GM10266 (cell line): ENCODE measurements around the gene RARA.
A peak's percentile ranks its signal among the peaks of the same experiment; 100 is the strongest.

Experiments used
- DNase-seq: peaks from one replicate; pipeline ENCODE4 v3.0.0; 2012; ENCODE audit errors: extremely low spot score
- TF ChIP-seq, protein P1 (sequence below): IDR thresholded peaks from 2 replicates; pipeline ENCODE4 v1.5.1; 2012; ENCODE audit warnings: mild to moderate bottlenecking, low read depth; ENCODE audit not compliant: control insufficient read depth, insufficient read depth; ENCODE audit errors: missing control alignments

Gene RARA

DNA sequence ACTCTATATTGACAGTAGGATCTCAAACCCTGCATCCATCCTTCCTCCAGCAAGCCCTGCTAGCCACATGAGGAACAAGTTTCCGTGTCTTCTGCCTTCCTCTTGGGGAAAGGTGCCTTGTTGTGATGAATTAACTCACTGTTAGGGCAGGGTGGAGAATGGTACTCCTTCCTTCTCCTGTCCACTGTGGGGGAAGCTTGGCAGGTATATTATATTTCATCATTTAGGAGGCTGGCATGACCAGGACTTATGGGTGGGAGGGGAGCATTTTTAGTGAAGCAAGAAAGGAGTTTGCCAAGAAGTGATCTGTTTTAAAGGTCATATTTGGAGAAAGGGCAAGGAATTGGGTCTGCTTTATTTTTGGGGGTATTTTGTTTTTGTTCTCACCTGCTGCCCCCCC is 30.6 kb upstream of the RARA start:
- TF ChIP-seq, protein P1, sequence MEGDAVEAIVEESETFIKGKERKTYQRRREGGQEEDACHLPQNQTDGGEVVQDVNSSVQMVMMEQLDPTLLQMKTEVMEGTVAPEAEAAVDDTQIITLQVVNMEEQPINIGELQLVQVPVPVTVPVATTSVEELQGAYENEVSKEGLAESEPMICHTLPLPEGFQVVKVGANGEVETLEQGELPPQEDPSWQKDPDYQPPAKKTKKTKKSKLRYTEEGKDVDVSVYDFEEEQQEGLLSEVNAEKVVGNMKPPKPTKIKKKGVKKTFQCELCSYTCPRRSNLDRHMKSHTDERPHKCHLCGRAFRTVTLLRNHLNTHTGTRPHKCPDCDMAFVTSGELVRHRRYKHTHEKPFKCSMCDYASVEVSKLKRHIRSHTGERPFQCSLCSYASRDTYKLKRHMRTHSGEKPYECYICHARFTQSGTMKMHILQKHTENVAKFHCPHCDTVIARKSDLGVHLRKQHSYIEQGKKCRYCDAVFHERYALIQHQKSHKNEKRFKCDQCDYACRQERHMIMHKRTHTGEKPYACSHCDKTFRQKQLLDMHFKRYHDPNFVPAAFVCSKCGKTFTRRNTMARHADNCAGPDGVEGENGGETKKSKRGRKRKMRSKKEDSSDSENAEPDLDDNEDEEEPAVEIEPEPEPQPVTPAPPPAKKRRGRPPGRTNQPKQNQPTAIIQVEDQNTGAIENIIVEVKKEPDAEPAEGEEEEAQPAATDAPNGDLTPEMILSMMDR: no peak
- DNase-seq: no peak

DNA sequence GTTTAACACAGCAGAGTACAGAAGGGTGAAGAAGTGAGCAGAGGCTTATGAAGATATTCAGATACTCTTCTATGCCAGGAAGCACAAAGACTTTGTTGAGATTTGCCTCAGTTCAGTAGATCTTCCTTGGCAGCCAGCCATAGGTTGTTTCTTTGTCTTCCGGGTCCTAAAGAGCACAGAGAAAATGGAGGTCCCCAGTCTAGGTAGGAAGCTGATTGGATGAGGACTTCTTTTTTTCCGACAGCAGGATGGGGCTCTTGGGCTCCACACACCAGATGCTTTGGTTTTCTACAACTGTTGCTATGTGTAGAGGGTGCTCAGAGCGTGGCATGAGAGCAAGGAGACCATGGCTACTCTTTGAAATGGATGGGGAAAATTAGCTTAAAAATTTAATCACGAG is 29.6 kb upstream of the RARA start:
- TF ChIP-seq, protein P1: no peak
- no peak for DNase-seq

DNA sequence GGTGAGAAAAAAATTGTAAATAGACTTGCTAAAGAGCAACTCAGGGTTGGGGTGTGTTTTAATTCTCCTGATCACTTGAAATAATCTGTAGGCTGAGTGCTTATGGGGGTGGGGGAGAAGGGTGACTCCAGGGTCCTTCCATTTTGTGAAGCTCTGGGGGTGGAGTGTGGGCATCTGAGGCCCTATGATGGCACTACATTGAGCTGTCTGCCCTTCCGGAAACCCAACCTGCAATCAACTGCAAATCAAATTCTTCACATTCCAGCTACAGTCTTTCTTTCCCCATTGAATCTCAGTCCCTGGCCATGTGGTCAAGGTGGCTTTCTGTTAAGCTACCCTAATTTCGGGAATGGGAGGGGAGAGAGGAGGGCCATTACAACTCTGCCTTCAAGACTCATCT is 27.3 kb upstream of the RARA start:
- DNase-seq: no peak
- TF ChIP-seq, protein P1: no peak

DNA sequence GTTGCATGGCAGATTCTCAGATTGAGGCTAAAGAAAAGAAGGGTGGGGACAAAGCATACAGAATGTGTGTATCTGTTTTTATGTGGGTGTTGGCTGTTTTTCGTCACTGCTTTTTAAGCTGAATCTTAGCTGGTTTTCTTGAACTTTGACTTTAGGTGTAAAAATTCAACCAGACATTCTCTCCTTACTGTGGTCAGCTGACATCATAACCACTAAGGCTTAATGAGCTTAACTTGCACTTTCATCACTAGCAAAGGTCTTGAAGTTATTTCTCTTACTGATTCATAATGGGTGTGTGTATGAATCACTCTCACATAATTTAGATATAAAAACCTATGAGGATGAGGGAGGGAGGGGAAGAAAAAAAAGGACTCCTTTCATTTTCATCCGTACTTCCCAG is 25.3 kb upstream of the RARA start:
- peak; percentile 27 for DNase-seq

DNA sequence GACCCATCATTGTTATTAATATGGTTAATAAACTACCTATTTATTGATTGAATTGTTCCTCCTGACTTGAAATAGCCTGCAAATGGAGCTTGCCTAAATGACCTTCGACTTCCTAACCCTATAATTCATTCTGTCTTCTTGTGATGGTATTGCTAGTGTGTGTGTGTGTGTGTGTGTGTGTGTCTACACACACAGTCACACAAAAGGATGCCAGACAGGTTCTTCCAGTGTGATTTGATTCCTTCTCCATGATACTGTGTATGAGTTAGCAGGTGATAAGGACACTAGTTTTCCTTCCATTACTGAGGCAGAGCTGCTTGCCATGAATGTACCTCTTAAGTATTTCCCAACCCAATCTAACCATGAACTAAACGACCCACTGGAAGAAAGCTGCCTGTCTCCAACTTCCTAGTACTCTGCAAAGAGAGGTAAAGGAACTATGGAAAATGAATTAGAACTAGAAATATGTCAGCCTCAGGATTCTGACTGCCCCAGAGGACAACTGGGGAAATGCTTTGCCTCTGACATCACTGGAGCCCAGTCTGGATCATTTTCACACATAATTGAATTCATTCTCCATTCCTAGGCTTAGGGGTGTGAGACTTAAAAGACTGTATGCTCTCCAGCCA is 24.8 kb upstream of the RARA start:
- no peak for DNase-seq
- TF ChIP-seq, protein P1: no peak

More for the DNA sequence above, 25.3 kb upstream of the RARA start:
- TF ChIP-seq, protein P1: no peak

DNA sequence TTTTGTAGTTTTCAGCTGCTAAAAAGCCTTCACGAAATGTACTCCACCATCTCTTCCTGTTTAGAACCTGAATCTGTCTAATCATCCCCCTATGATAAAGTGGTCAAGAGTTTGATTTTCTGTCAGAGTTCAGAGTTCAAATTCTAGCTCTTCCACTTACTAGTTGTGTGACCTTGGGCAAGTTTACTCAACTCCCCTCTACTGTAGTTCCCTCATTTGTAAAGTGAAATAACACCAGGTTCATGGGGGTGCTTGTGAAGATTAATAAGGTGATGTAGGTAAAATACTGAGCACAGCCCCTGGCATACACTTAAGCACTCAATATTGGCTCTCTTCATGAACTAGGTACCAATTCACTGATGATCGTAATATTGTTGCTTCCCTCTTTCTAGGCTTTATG is 22.5 kb upstream of the RARA start:
- no peak for DNase-seq
- TF ChIP-seq, protein P1: no peak

DNA sequence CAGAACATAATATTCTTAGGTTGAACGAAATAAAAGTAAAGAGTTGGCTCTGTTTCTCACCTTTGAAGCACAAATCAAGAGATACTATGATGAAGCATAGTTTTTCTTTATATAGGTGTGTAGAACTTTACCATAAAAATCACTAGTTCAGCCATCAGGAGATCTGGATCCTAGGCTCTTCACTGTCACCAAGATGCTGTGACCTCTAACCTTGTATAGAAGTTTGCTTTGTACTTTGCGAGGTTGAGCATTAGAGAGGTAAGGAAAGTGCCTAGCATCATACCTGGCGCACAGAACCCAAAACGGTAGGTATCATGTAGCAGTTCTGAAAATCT is 21.9 kb upstream of the RARA start:
- TF ChIP-seq, protein P1: no peak
- DNase-seq: no peak
